Measurements from ENCODE around the gene ATP8A2.
"Not testable (repeated sequence)": the region's sequence is repeated elsewhere in the genome, so short reads cannot be mapped to it uniquely, and the experiment has no call there.

ATP8A2 gene

GRCh38 chr13:25468325-25469168 lies 96.8 kb downstream of the ATP8A2 start:
- ATAC-seq = no peak
- no peak overlapping the region for H3K4me3 Mint-ChIP-seq
- H3K27ac Mint-ChIP-seq = no peak overlapping the region

GRCh38 chr13:25469169-25469525 lies 97.4 kb downstream of the ATP8A2 start:
- DNase-seq (ENCODE audit: low spot score in 2 of 2) (no peak), ATAC-seq (no peak)
- H3K36me3 Mint-ChIP-seq = no peaks in the 10 kb centered on the region
- H3K4me1 Mint-ChIP-seq = peaks cover 6% of the 10 kb centered on the region
- H3K4me3 Mint-ChIP-seq = no peak overlapping the region
- no peaks in the 10 kb centered on the region for H3K9me3 Mint-ChIP-seq
- no peak overlapping the region for H3K27ac Mint-ChIP-seq

More at GRCh38 chr13:25468325-25469168, 96.8 kb downstream of the ATP8A2 start:
- Mint-ChIP-seq H3K9me3 (no peaks in the 10 kb centered on the region), H3K4me1 (peaks cover 6% of the 10 kb centered on the region), H3K36me3 (no peaks in the 10 kb centered on the region)
- DNase-seq (ENCODE audit: low spot score in 2 of 2) = no peak

GRCh38 chr13:25473864-25474263 lies 102.1 kb downstream of the ATP8A2 start:
- Mint-ChIP-seq H3K4me3 (no peak overlapping the region), H3K4me1 (peaks cover 6% of the 10 kb centered on the region), H3K36me3 (no peaks in the 10 kb centered on the region), H3K27ac (no peak overlapping the region), H3K9me3 (no peaks in the 10 kb centered on the region)
- ATAC-seq = no peak
- DNase-seq (ENCODE audit: low spot score in 2 of 2) = no peak

- no peak overlapping the region for H3K4me3 Mint-ChIP-seq
- no peaks in the 10 kb centered on the region for H3K4me1 Mint-ChIP-seq
- no peak overlapping the region for H3K27ac Mint-ChIP-seq
- no peaks in the 10 kb centered on the region for H3K36me3 Mint-ChIP-seq
- no peak for ATAC-seq
- no peak for DNase-seq (ENCODE audit: low spot score in 2 of 2)
- no peaks in the 10 kb centered on the region for H3K9me3 Mint-ChIP-seq
These were observed 106.4 kb downstream of the ATP8A2 start for GRCh38 chr13:25478186-25478585.

GRCh38 chr13:25489238-25489637 lies 117.5 kb downstream of the ATP8A2 start:
- Mint-ChIP-seq H3K4me3 (no peak overlapping the region), H3K9me3 (peaks cover 3% of the 10 kb centered on the region), H3K36me3 (no peaks in the 10 kb centered on the region), H3K27ac (no peak overlapping the region), H3K4me1 (no peaks in the 10 kb centered on the region)
- no peak for ATAC-seq
- no peak for DNase-seq (ENCODE audit: low spot score in 2 of 2)

- ATAC-seq = no peak
- Mint-ChIP-seq H3K4me3 (no peak overlapping the region), H3K36me3 (no peaks in the 10 kb centered on the region), H3K9me3 (peaks cover 3% of the 10 kb centered on the region), H3K27ac (no peak overlapping the region), H3K4me1 (no peaks in the 10 kb centered on the region)
- DNase-seq (ENCODE audit: low spot score in 2 of 2) = no peak
These were observed 118.5 kb downstream of the ATP8A2 start for GRCh38 chr13:25490236-25490635.

GRCh38 chr13:25493931-25494640 lies 122.3 kb downstream of the ATP8A2 start:
- Mint-ChIP-seq H3K4me3 (no peak overlapping the region), H3K4me1 (no peaks in the 10 kb centered on the region), H3K9me3 (peaks cover 3% of the 10 kb centered on the region), H3K36me3 (no peaks in the 10 kb centered on the region), H3K27ac (no peak overlapping the region)
- ATAC-seq (no peak), DNase-seq (ENCODE audit: low spot score in 2 of 2) (no peak)

- no peak overlapping the region for H3K27ac Mint-ChIP-seq
- H3K4me1 Mint-ChIP-seq = no peaks in the 10 kb centered on the region
- DNase-seq (ENCODE audit: low spot score in 2 of 2) (no peak), ATAC-seq (no peak)
- H3K36me3 Mint-ChIP-seq = no peaks in the 10 kb centered on the region
- H3K4me3 Mint-ChIP-seq = no peak overlapping the region
- peaks cover 3% of the 10 kb centered on the region for H3K9me3 Mint-ChIP-seq
These were observed 123.1 kb downstream of the ATP8A2 start for GRCh38 chr13:25494698-25495411.

GRCh38 chr13:25501231-25501630 lies 129.5 kb downstream of the ATP8A2 start:
- DNase-seq (ENCODE audit: low spot score in 2 of 2) (no peak), ATAC-seq (no peak)
- H3K27ac Mint-ChIP-seq = no peak overlapping the region
- no peaks in the 10 kb centered on the region for H3K9me3 Mint-ChIP-seq
- H3K4me1 Mint-ChIP-seq = no peaks in the 10 kb centered on the region
- no peaks in the 10 kb centered on the region for H3K36me3 Mint-ChIP-seq
- H3K4me3 Mint-ChIP-seq = no peak overlapping the region

- Mint-ChIP-seq H3K9me3 (no peaks in the 10 kb centered on the region), H3K27ac (no peak overlapping the region), H3K4me3 (no peak overlapping the region), H3K36me3 (no peaks in the 10 kb centered on the region), H3K4me1 (no peaks in the 10 kb centered on the region)
- no peak for ATAC-seq
- DNase-seq (ENCODE audit: low spot score in 2 of 2) = no peak
These were observed 130.3 kb downstream of the ATP8A2 start for GRCh38 chr13:25502031-25502430.

- no peak overlapping the region for H3K27ac Mint-ChIP-seq
- DNase-seq (ENCODE audit: low spot score in 2 of 2) (no peak), ATAC-seq (no peak)
- no peaks in the 10 kb centered on the region for H3K9me3 Mint-ChIP-seq
- no peaks in the 10 kb centered on the region for H3K36me3 Mint-ChIP-seq
- no peak overlapping the region for H3K4me3 Mint-ChIP-seq
- H3K4me1 Mint-ChIP-seq = no peaks in the 10 kb centered on the region
These were observed 130.8 kb downstream of the ATP8A2 start for GRCh38 chr13:25502551-25502950.

GRCh38 chr13:25503856-25504255 lies 132.1 kb downstream of the ATP8A2 start:
- ATAC-seq = no peak
- Mint-ChIP-seq H3K4me1 (no peaks in the 10 kb centered on the region), H3K4me3 (no peak overlapping the region), H3K9me3 (no peaks in the 10 kb centered on the region), H3K36me3 (no peaks in the 10 kb centered on the region), H3K27ac (no peak overlapping the region)
- DNase-seq (ENCODE audit: low spot score in 2 of 2) = no peak

GRCh38 chr13:25507841-25508240 lies 136.1 kb downstream of the ATP8A2 start:
- ATAC-seq (no peak), DNase-seq (ENCODE audit: low spot score in 2 of 2) (no peak)
- H3K9me3 Mint-ChIP-seq = no peaks in the 10 kb centered on the region
- H3K4me3 Mint-ChIP-seq = no peak overlapping the region
- no peaks in the 10 kb centered on the region for H3K36me3 Mint-ChIP-seq
- no peak overlapping the region for H3K27ac Mint-ChIP-seq
- no peaks in the 10 kb centered on the region for H3K4me1 Mint-ChIP-seq

GRCh38 chr13:25513060-25513459 lies 141.3 kb downstream of the ATP8A2 start:
- not testable (repeated sequence) for H3K9me3 Mint-ChIP-seq; ATAC-seq; H3K4me1 Mint-ChIP-seq; DNase-seq (ENCODE audit: low spot score in 2 of 2); H3K36me3 Mint-ChIP-seq; H3K27ac Mint-ChIP-seq; H3K4me3 Mint-ChIP-seq

- ATAC-seq (no peak), DNase-seq (ENCODE audit: low spot score in 2 of 2) (no peak)
- Mint-ChIP-seq H3K4me3 (no peak overlapping the region), H3K36me3 (no peaks in the 10 kb centered on the region), H3K9me3 (peaks cover 6% of the 10 kb centered on the region), H3K27ac (no peak overlapping the region), H3K4me1 (no peaks in the 10 kb centered on the region)
These were observed 146.7 kb downstream of the ATP8A2 start for GRCh38 chr13:25518441-25518840.

All from stimulated activated effector memory CD8-positive, alpha-beta T cell treated with anti-CD3 and anti-CD28 coated beads, Interleukin-12 subunit alpha, Interleukin-12 subunit beta, amount 100 ng/mL, for 72 hours (primary cell).